Right lobe of liver (tissue), 4 donors: Measurements from ENCODE around the gene GRIN2C.

ENCODE experiments used
- CTCF ChIP-seq, 4 donors: fragments of 200-600 bp in 3 of 4; fragments of 450-650 bp in 1 of 4; IDR thresholded peaks; one replicate each; pipeline versions ENCODE4 v1.5.1 to v1.8.0; 2016 to 2022; ENCODE audit warnings: antibody characterized with exemption in 4 of 4, mild to moderate bottlenecking in 2 of 4
- POLR2A ChIP-seq: fragments of 450-650 bp; IDR thresholded peaks from one replicate; pipeline ENCODE4 v1.6.1; 2017; ENCODE audit warnings: antibody characterized with exemption, mild to moderate bottlenecking
- donor health status: DM: no; HTN: no; CAD: no.
- donor health status: DM: no; HTN: no; CAD: no.
- donor health status: DM: no; HTN: yes; CAD: no.

DNA sequence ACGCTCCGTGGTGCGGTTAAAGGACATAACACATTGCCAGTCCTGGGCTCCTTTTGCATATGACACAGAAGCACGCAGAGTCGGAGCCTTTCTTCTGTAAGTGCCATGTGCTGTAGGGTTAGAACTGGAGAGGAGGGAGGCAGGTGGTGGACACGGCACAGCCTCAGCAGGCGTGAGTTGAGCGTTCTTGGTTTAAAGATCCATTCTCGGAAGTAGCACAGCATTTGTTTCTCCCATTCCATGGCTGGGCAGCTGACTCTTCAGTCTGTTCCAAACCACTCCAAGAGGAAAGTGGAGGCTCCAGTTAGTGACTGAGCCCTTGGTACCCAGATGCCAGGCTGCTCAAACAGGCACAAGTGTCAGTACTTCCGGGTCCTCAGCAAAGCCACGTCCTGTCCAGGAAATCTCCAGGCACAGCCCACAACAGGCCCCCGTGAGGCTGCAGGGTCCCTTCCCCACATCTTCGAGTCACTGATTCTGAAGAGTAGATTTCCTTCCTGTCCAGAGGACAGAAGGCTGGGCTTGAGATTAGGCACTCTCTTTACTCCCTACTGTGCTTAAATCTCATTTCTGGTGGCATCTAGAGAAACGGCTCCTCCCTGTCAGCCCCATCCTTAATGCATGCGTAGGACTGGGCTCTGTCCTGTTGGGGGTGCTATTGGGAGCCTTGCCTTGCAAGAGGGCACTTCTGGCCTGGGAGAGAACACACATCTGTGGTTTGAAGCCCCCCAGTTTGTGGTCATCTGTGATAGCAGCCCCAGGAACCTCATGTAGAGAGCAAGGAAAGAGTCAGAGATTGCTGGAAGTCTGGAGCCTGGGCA lies 43.9 kb downstream of the GRIN2C start:
- TF ChIP-seq CTCF (IDR thresholded peaks at IDR 0.05) (no peak), POLR2A (no peak)
